Glomerular endothelial cell (primary cell): Measurements from ENCODE around the gene CFAP20DC. TPM values are rescaled to one million over a fixed set of nuclear protein-coding genes. Genes with fewer than 3 reads are reported as not detected.
"Not testable (repeated sequence)": the region's sequence is repeated elsewhere in the genome, so short reads cannot be mapped to it uniquely, and the experiment has no call there.

ENCODE experiments used
- DNase-seq: peaks from one replicate; pipeline ENCODE4 v3.0.0-alpha.2; 2011; ENCODE audit warnings: low read depth, low spot score; ENCODE audit errors: extremely low read depth
- total RNA-seq: library from RNA; depleted of rRNA; stranded (reverse); fragments of >200 nt; gene quantifications from 2 replicates; pipeline ENCODE4 v1.2.3, GENCODE V29; 2015

The CFAP20DC gene
- total RNA-seq, 1 donor from 2014 or later, result 1.2 TPM

GRCh38 chr3:58967866-58968265 is 82.0 kb downstream of the CFAP20DC start:
- DNase-seq, result not testable (repeated sequence)

GRCh38 chr3:58965865-58966264 is 84.0 kb downstream of the CFAP20DC start:
- DNase-seq, result no peak

GRCh38 chr3:58963928-58964503 is 85.8 kb downstream of the CFAP20DC start:
- no peak for DNase-seq

- no peak for DNase-seq
These were observed 87.0 kb downstream of the CFAP20DC start for GRCh38 chr3:58962816-58963215.

- no peak for DNase-seq
These were observed 87.7 kb downstream of the CFAP20DC start for GRCh38 chr3:58962040-58962651.

GRCh38 chr3:58955308-58955707 is 94.5 kb downstream of the CFAP20DC start:
- no peak for DNase-seq

- no peak for DNase-seq
These were observed 96.5 kb downstream of the CFAP20DC start for GRCh38 chr3:58953288-58953687.

GRCh38 chr3:58952128-58952917 is 97.5 kb downstream of the CFAP20DC start:
- no peak for DNase-seq

- DNase-seq, result no peak
These were observed 101.8 kb downstream of the CFAP20DC start for GRCh38 chr3:58948018-58948417.

- DNase-seq, result no peak
These were observed 103.0 kb downstream of the CFAP20DC start for GRCh38 chr3:58946875-58947274.

GRCh38 chr3:58938057-58938456 is 111.8 kb downstream of the CFAP20DC start:
- no peak for DNase-seq

- no peak for DNase-seq
These were observed 125.2 kb downstream of the CFAP20DC start for GRCh38 chr3:58924578-58924977.

GRCh38 chr3:58900386-58900785 is 149.4 kb downstream of the CFAP20DC start:
- no peak for DNase-seq

GRCh38 chr3:58899953-58900298 is 149.9 kb downstream of the CFAP20DC start:
- DNase-seq, result no peak

GRCh38 chr3:58899159-58899952 is 150.5 kb downstream of the CFAP20DC start:
- DNase-seq, result no peak

- no peak for DNase-seq
These were observed 151.3 kb downstream of the CFAP20DC start for GRCh38 chr3:58898513-58898912.

- DNase-seq, result no peak
These were observed 152.2 kb downstream of the CFAP20DC start for GRCh38 chr3:58897646-58898045.

- not testable (repeated sequence) for DNase-seq
These were observed 154.1 kb downstream of the CFAP20DC start for GRCh38 chr3:58895678-58896077.

GRCh38 chr3:58892526-58892925 is 157.3 kb downstream of the CFAP20DC start:
- not testable (repeated sequence) for DNase-seq

- DNase-seq, result no peak
These were observed 161.7 kb downstream of the CFAP20DC start for GRCh38 chr3:58888087-58888486.

GRCh38 chr3:58884453-58884852 is 165.4 kb downstream of the CFAP20DC start:
- DNase-seq, result no peak
